Measurements from ENCODE around the gene BUD31.
"Not testable (repeated sequence)": the region's sequence is repeated elsewhere in the genome, so short reads cannot be mapped to it uniquely, and the experiment has no call there.

Gene BUD31

DNA sequence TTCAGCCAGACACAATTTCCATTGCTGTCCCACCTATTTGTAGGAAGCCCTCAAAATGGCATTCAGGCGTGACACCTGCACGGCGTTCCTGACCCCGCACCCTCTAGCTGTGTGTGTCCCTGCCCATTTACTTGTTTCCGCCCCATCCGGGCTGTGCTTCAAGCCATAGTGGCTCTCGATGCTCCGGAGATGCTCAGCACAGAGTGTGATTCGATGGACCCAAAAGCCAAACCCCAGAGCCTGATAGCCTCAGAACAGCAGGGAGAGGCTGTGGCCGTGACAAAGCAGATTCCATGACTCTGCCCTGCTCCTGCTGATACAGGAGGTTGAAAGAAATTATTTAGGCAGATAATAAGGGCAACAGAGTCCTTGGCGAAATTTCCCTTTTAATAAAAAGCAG is 13.4 kb downstream of the BUD31 start:
- H3K4me3 ChIP-seq (ENCODE audit: low read length) = no peak overlapping the region
- no peak for DNase-seq (ENCODE audit: low read depth)
- TF ChIP-seq, protein P1, sequence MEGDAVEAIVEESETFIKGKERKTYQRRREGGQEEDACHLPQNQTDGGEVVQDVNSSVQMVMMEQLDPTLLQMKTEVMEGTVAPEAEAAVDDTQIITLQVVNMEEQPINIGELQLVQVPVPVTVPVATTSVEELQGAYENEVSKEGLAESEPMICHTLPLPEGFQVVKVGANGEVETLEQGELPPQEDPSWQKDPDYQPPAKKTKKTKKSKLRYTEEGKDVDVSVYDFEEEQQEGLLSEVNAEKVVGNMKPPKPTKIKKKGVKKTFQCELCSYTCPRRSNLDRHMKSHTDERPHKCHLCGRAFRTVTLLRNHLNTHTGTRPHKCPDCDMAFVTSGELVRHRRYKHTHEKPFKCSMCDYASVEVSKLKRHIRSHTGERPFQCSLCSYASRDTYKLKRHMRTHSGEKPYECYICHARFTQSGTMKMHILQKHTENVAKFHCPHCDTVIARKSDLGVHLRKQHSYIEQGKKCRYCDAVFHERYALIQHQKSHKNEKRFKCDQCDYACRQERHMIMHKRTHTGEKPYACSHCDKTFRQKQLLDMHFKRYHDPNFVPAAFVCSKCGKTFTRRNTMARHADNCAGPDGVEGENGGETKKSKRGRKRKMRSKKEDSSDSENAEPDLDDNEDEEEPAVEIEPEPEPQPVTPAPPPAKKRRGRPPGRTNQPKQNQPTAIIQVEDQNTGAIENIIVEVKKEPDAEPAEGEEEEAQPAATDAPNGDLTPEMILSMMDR (conservative IDR thresholded peaks at IDR 0.05; ENCODE audit: low read length) = no peak

DNA sequence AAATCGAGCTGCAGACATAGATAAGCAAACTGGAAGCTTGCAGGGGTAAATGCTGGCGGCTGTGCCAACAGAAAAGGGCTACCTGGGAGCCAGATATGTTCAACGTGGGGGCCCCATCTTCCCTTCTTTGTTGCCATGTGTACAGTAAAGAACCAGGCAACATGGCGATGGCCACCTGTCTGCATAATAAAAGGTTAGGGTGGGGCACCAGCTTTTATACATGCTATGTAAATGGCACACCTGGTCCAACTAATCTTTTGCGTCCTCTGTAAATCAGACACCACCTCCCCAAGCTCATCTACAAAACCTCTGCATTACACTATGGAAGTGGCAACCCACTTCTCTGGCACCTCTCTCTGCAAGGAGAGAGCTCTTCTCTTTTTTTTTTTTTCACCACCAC is 13.9 kb downstream of the BUD31 start:
- no peak overlapping the region for H3K4me3 ChIP-seq (ENCODE audit: low read length)
- no peak for DNase-seq (ENCODE audit: low read depth)
- TF ChIP-seq, protein P1 (conservative IDR thresholded peaks at IDR 0.05; ENCODE audit: low read length) = no peak

DNA sequence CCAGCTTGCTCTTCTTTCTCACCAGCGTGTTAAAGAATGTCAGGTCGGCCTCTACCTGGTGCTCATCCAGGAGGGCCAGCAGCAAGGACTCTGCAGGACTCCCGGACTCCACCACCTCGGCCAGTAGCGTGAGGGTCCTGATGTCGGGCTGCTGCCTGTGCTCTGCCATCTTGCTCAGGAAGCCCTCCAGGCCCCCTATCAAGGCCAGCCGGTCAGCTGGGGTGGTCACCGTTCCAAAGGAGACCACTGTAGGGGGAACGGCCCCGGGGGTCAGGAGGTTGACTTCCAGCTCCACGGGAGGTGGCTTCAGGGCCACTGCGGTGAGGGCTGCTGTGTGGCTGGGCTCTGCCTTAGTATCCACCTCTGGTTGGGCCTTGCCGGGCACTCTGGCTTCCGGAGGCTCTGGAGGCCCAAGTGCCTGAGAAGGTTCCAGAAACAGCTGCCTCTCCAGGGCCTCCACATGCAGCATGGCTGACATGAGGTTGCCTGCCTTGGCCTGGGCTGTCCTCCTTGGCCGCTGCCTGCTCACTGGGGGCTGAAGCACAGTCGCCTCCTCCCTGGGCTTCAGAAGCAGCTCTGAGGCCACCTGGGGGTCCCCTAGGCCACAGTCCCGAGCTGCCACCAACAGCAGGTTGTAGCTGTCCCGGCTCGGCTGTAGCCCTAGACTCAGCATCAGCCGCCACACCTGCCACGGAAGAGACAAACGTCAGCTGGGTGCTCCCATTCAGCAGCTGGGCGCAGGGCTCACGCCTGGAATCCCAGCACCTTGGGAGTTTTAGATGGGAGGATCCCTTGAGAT is 16.4 kb downstream of the BUD31 start:
- TF ChIP-seq, protein P1 (conservative IDR thresholded peaks at IDR 0.05; ENCODE audit: low read length) = no peak
- no peak overlapping the region for H3K4me3 ChIP-seq (ENCODE audit: low read length)
- no peak for DNase-seq (ENCODE audit: low read depth)

DNA sequence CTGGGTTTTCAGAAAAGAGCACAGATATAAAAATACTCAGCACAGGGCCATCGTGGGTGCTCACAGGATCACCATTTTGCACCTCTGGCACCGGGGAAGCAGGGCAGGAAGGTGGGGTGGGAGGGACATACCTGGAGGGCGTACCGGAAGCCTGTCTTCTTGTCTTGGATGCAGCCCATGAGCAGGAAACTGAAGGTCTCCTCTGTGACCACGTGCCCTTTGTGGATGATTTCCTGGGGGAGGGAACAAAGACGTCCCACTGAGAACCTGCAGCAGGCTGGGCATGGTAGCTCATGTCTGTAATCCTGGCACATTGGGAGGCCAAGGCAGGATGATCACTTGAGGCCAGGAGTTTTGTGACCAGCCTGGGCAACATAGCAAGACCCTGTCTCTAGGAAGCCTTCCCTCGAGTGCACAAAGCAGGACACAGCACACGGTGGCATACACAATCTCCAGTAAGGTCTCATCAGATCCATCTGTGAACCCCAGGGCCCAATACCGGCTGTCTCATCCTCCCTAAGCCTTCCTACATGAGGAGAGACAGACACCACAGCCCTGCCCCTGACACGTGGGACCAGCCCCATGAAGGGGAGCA is 20.3 kb downstream of the BUD31 start:
- DNase-seq (ENCODE audit: low read depth) = no peak

DNA sequence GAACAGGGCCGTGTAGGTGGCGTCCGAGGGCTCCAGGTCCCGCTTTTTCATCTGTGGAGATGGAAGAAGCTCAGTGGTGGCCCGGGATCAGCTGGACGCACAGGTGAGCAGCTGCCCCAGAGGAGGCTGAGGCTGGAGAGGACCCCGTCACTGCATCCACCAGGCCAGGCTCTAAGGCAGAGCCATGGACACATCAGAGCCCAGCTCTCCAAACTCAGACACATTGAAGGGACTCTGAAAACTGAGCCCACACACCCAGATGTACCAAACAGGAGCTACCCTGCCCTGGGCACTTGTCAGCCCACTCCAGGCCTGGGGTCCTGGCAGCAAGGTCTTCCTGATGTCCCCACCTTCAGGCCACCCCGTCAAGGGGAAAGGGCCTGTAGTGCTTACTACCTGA is 21.0 kb downstream of the BUD31 start:
- no peak overlapping the region for H3K4me3 ChIP-seq (ENCODE audit: low read length)
- no peak for DNase-seq (ENCODE audit: low read depth)
- TF ChIP-seq, protein P1 (conservative IDR thresholded peaks at IDR 0.05; ENCODE audit: low read length) = no peak

More for the DNA sequence above, 20.3 kb downstream of the BUD31 start:
- no peak overlapping the region for H3K4me3 ChIP-seq (ENCODE audit: low read length)
- TF ChIP-seq, protein P1 (conservative IDR thresholded peaks at IDR 0.05; ENCODE audit: low read length) = no peak

DNA sequence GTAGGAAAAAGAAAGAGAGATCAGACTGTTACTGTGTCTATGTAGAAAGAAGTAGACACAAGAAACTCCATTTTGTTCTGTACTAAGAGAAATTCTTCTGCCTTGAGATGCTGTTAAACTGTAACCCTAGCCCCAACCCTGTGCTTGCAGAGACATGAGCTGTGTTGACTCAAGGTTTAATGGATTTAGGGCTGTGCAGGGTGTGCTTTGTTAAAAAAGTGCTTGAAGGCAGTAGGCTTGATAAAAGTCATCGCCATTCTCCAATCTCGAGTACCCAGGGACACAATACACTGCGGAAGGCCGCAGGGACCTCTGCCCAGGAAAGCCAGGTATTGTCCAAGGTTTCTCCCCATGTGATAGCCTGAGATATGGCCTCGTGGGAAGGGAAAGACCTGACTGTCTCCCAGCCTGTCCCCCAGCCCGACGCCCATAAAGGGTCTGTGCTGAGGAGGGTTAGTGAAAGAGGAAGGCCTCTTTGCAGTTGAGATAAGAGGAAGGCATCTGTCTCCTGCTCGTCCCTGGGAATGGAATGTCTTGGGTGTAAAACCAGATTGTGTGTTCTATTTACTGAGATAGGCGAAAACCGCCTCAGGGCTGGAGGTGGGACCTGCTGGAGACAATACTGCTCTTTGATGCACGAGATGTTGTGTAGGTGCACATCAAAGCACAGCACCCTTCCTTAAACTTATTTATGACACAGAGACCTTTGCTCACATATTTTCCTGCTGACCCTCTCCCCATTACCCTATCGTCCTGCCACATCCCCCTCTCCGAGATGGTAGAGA is 23.2 kb downstream of the BUD31 start:
- not testable (repeated sequence) for DNase-seq (ENCODE audit: low read depth); H3K4me3 ChIP-seq (ENCODE audit: low read length)

DNA sequence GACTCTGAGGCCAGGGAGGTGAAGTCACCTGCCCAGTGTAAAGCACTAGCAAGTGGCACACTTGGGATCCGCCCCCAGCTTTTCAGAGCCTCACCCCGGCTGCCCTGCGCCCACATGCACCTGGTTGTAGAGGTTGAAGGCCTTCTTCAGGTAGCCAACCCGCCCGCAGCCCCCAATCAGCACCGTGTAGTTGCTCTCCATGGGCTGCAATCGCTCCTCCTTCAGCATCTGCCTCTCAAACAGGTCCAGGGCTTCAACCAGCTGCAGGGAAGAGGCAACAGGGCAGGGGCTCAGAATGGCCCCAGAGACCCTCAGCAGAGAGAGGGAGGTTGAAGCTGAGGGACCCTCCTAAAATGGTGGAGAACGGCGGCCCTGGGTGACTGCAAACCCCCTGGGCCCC is 24.4 kb downstream of the BUD31 start:
- no peak for DNase-seq (ENCODE audit: low read depth)
- TF ChIP-seq, protein P1 (conservative IDR thresholded peaks at IDR 0.05; ENCODE audit: low read length) = no peak
- no peak overlapping the region for H3K4me3 ChIP-seq (ENCODE audit: low read length)
